K562 (cell line): ENCODE measurements around the gene NKG7. TPM values are rescaled to one million over a fixed set of nuclear protein-coding genes. Genes with fewer than 3 reads are reported as not detected.

Experiments used
- BRCA1 ChIP-seq, 2 experiments: fragments of 450-650 bp in 1 of 2; sonication (generic) in 1 of 2; formaldehyde crosslinking in 1 of 2; IDR thresholded peaks; 2 replicates each; pipeline versions ENCODE4 v1.5.0 to v1.6.1; 2017 to 2020; ENCODE audit warnings: mild to moderate bottlenecking in 1 of 2, missing genetic modification reagents in 1 of 2
- BRF2 ChIP-seq: IDR thresholded peaks from 3 replicates; pipeline ENCODE4 v1.6.1; 2011; ENCODE audit warnings: borderline replicate concordance, mild to moderate bottlenecking; ENCODE audit not compliant: insufficient read length, insufficient read depth
- CBFA2T2 ChIP-seq: fragments of 450-650 bp; conservative IDR thresholded peaks from 2 replicates; pipeline ENCODE4 v1.6.1; 2017; ENCODE audit warnings: mild to moderate bottlenecking
- DACH1 ChIP-seq: fragments of 450-650 bp; IDR thresholded peaks from 2 replicates; pipeline ENCODE4 v1.6.1; 2018; ENCODE audit not compliant: partially characterized antibody
- DPF2 ChIP-seq: fragments of 450-650 bp; IDR thresholded peaks from 2 replicates; pipeline ENCODE4 v1.6.1; 2016
- FOXJ3 ChIP-seq: sonication (generic); formaldehyde crosslinking; IDR thresholded peaks from 2 replicates; pipeline ENCODE4 v1.4.0; 2020; ENCODE audit warnings: mild to moderate bottlenecking, missing genetic modification reagents
- FOXP1 ChIP-seq: sonication (generic); formaldehyde crosslinking; IDR thresholded peaks from 2 replicates; pipeline ENCODE4 v1.8.0; 2022; ENCODE audit warnings: mild to moderate bottlenecking, missing genetic modification reagents
- GABPB1 ChIP-seq: sonication (generic); formaldehyde crosslinking; IDR thresholded peaks from 2 replicates; pipeline ENCODE4 v1.8.0; 2022; ENCODE audit warnings: mild to moderate bottlenecking, missing genetic modification reagents
- HDAC2 ChIP-seq: fragments of 450-650 bp; IDR thresholded peaks from 2 replicates; pipeline ENCODE4 v1.6.1; 2016; ENCODE audit warnings: mild to moderate bottlenecking
- HDGF ChIP-seq: fragments of 450-650 bp; IDR thresholded peaks from 2 replicates; pipeline ENCODE4 v1.6.1; 2016
- HEY1 ChIP-seq: fragments of 250-450 bp; sonication (Bioruptor Pico); IDR thresholded peaks from 2 replicates; pipeline ENCODE4 v1.5.0; 2020; ENCODE audit warnings: mild to moderate bottlenecking, moderate library complexity, borderline replicate concordance
- JUNB ChIP-seq: fragments of 450-650 bp; formaldehyde crosslinking; conservative IDR thresholded peaks from 2 replicates; pipeline ENCODE4 v1.4.0; 2020; ENCODE audit warnings: mild to moderate bottlenecking
- JUND ChIP-seq, 2 experiments: IDR thresholded peaks; 2 replicates in 1 of 2; 3 replicates in 1 of 2; pipeline ENCODE4 v1.6.1; 2011; ENCODE audit warnings: borderline replicate concordance in 2 of 2, low read depth in 2 of 2, low read length in 2 of 2, improper control_type of control experiment in 1 of 2, missing biosample characterization in 1 of 2, missing genetic modification characterization in 1 of 2, missing genetic modification reagents in 1 of 2
- MEF2D ChIP-seq: conservative IDR thresholded peaks from 2 replicates; pipeline ENCODE4 v1.6.1; 2016; ENCODE audit warnings: low read depth, missing genetic modification characterization, missing compliant biosample characterization
- MTA1 ChIP-seq: fragments of 450-650 bp; IDR thresholded peaks from 2 replicates; pipeline ENCODE4 v1.6.1; 2017; ENCODE audit warnings: borderline replicate concordance
- MYBL2 ChIP-seq, 2 experiments: fragments of 450-650 bp in 1 of 2; sonication (generic) in 1 of 2; formaldehyde crosslinking in 1 of 2; IDR thresholded peaks; 2 replicates each; pipeline versions ENCODE4 v1.6.1 to v1.8.1; 2017 to 2022; ENCODE audit warnings: borderline replicate concordance in 1 of 2, inconsistent platforms in 1 of 2, low read depth in 1 of 2, mild to moderate bottlenecking in 1 of 2, missing genetic modification reagents in 1 of 2, moderate library complexity in 1 of 2
- NFRKB ChIP-seq: fragments of 450-650 bp; IDR thresholded peaks from 2 replicates; pipeline ENCODE4 v1.6.1; 2016; ENCODE audit warnings: low read depth
- NUFIP1 ChIP-seq: fragments of 450-650 bp; IDR thresholded peaks from 2 replicates; pipeline ENCODE4 v1.6.1; 2018; ENCODE audit not compliant: partially characterized antibody
- PHTF2 ChIP-seq: fragments of 250-450 bp; sonication (Bioruptor Pico); IDR thresholded peaks from 2 replicates; pipeline ENCODE4 v1.5.0; 2021; ENCODE audit warnings: mild to moderate bottlenecking
- RB1 ChIP-seq: fragments of 450-650 bp; IDR thresholded peaks from 2 replicates; pipeline ENCODE4 v1.6.1; 2017; ENCODE audit warnings: low read depth, mild to moderate bottlenecking
- SIN3B ChIP-seq: fragments of 450-650 bp; IDR thresholded peaks from 2 replicates; pipeline ENCODE4 v1.6.1; 2017; ENCODE audit warnings: low read depth, mild to moderate bottlenecking, moderate library complexity
- SMARCC2 ChIP-seq: fragments of 450-650 bp; IDR thresholded peaks from 2 replicates; pipeline ENCODE4 v1.6.1; 2017; ENCODE audit warnings: antibody characterized with exemption, moderate library complexity, mild to moderate bottlenecking, low read depth
- SMARCE1 ChIP-seq: fragments of 450-650 bp; IDR thresholded peaks from 2 replicates; pipeline ENCODE4 v1.7.1; 2016; ENCODE audit warnings: mild to moderate bottlenecking
- SRF ChIP-seq, 2 experiments: fragments of 250-450, 450-650 bp in 1 of 2; sonication (Bioruptor Pico) in 1 of 2; sonication (generic) in 1 of 2; formaldehyde crosslinking; IDR thresholded peaks; 2 replicates each; pipeline versions ENCODE4 v1.5.0 to v1.5.1; 2020 to 2022; ENCODE audit warnings: mild to moderate bottlenecking in 1 of 2, missing genetic modification reagents in 1 of 2
- TCF7L2 ChIP-seq: fragments of 150-350 bp; IDR thresholded peaks from 2 replicates; pipeline ENCODE4 v1.6.1; 2016; ENCODE audit warnings: low read depth, mild to moderate bottlenecking, low read length, moderate library complexity
- TRIM24 ChIP-seq, 2 experiments: fragments of 450-650 bp; IDR thresholded peaks; 2 replicates each; pipeline ENCODE4 v1.6.1; 2016
- ZNF224 ChIP-seq: sonication (generic); formaldehyde crosslinking; IDR thresholded peaks from 2 replicates; pipeline ENCODE4 v1.8.0; 2022; ENCODE audit warnings: mild to moderate bottlenecking, missing genetic modification reagents
- ZNF507 ChIP-seq: conservative IDR thresholded peaks from 2 replicates; pipeline ENCODE4 v1.6.1; 2017; ENCODE audit warnings: missing genetic modification characterization, missing compliant biosample characterization
- ZNF586 ChIP-seq: fragments of 450-650 bp; formaldehyde crosslinking; conservative IDR thresholded peaks from 2 replicates; pipeline ENCODE4 v1.4.0; 2020; ENCODE audit warnings: mild to moderate bottlenecking, moderate library complexity
- ZNF699 ChIP-seq: fragments of 250-450 bp; sonication (Bioruptor Pico); IDR thresholded peaks from 2 replicates; pipeline ENCODE4 v1.8.0; 2021; ENCODE audit warnings: mild to moderate bottlenecking, moderate library complexity; ENCODE audit not compliant: insufficient replicate concordance
- polyA plus RNA-seq, 8 experiments: library from polyadenylated mRNA; depleted of rRNA in 4 of 8; stranded (reverse) in 5 of 8; unstranded in 3 of 8; fragments of >200 nt; fragmentation: Nextera tagmentation in 2 of 8; fragmentation: Illumina TruSeq in 1 of 8; extraction: Ambion mirVana in 2 of 8; extraction: Trizol in 1 of 8; gene quantifications; 2 replicates each; pipeline versions ENCODE4 v1.2.1 to v1.2.3, GENCODE V29; 2011 to 2014; ENCODE audit warnings: inconsistent platforms in 1 of 8, missing spikeins in 1 of 8
- total RNA-seq, 7 experiments: library from RNA; depleted of rRNA in 6 of 7; stranded (reverse); fragments of >200 nt in 6 of 7; fragmentation: Illumina TruSeq in 2 of 7; extraction: Trizol in 2 of 7; gene quantifications; 2 replicates each; pipeline versions ENCODE4 v1.2.1 to v1.2.3, GENCODE V29; 2011 to 2021; ENCODE audit warnings: low replicate concordance in 1 of 7

NKG7 gene
- total and polyA plus RNA-seq, 9 of the 15 experiments (the other 6 are each of a cell fraction or from before 2014, with no cell fraction given): 0.30 to 0.70 (median 0.51) TPM; not detected in 2

- TF ChIP-seq TRIM24 (IDR thresholded peaks at IDR 0.05): peak; percentile 26 to 54; a peak in 1 of 4 replicates
- no peak for TF ChIP-seq GABPB1 (CRISPR knock-in tag)
- no peak for TF ChIP-seq MEF2D (tag)
- TF ChIP-seq NFRKB: no peak
- peak; percentile 92 for TF ChIP-seq HDGF
- TF ChIP-seq FOXJ3 (CRISPR knock-in tag): no peak
- no peak for TF ChIP-seq PHTF2 (CRISPR knock-in tag)
- peak; percentile 65 for TF ChIP-seq SMARCE1
- no peak for TF ChIP-seq JUND (IDR thresholded peaks at IDR 0.05; ENCODE audit: borderline replicate concordance, low read depth, low read length)
- no peak for TF ChIP-seq JUND (tag; IDR thresholded peaks at IDR 0.05; ENCODE audit: borderline replicate concordance, low read depth, low read length)
- TF ChIP-seq SIN3B: no peak
- TF ChIP-seq BRCA1 (IDR thresholded peaks at IDR 0.05): no peak
- TF ChIP-seq BRCA1 (CRISPR knock-in tag; IDR thresholded peaks at IDR 0.05): 0 out of 2 replicates have a peak, but pooled peaks have one; percentile 59
- TF ChIP-seq ZNF699 (CRISPR knock-in tag): no peak
- 0 out of 2 replicates have a peak, but pooled peaks have one; percentile 51 for TF ChIP-seq ZNF586 (CRISPR knock-in tag)
- TF ChIP-seq SMARCC2: no peak
- TF ChIP-seq JUNB (CRISPR knock-in tag): no peak
- no peak for TF ChIP-seq HEY1
- peak; percentile 65 for TF ChIP-seq DPF2
- no peak for TF ChIP-seq FOXP1
- TF ChIP-seq HDAC2: 0 out of 2 replicates have a peak, but pooled peaks have one; percentile 30
- TF ChIP-seq RB1: no peak
- TF ChIP-seq NUFIP1: no peak
- TF ChIP-seq MYBL2 (IDR thresholded peaks at IDR 0.05; ENCODE audit: low read depth): no peak
- no peak for TF ChIP-seq MYBL2 (CRISPR knock-in tag; IDR thresholded peaks at IDR 0.05; ENCODE audit: borderline replicate concordance)
- TF ChIP-seq DACH1: no peak
- no peak for TF ChIP-seq BRF2
- TF ChIP-seq ZNF224 (CRISPR knock-in tag): no peak
- no peak for TF ChIP-seq TCF7L2
- TF ChIP-seq SRF (CRISPR knock-in tag; IDR thresholded peaks at IDR 0.05): 0 out of 4 replicates have a peak, but pooled peaks of 1 of the 2 experiments have one; percentile 53
- no peak for TF ChIP-seq ZNF507 (tag)
- TF ChIP-seq MTA1: peak; percentile 39; the same call in 1 of the 2 replicates
- no peak for TF ChIP-seq CBFA2T2
Observed at GRCh38 chr19:51339313-51339686, 33.2 kb downstream of the NKG7 start (continued).
